NCI-H526 (cell line): ENCODE results near the gene SLC38A4.
"Not testable (repeated sequence)": the region's sequence is repeated elsewhere in the genome, so short reads cannot be mapped to it uniquely, and the experiment has no call there.

ENCODE experiments used
- DNase-seq, 2 experiments: peaks; one replicate each; lab custom pipeline; 2025; lab: John Stamatoyannopoulos, UW

Gene SLC38A4

GRCh38 chr12:46775796-46776195 lies 50.0 kb downstream of the SLC38A4 start:
- no peak for DNase-seq

GRCh38 chr12:46774322-46774633 lies 51.5 kb downstream of the SLC38A4 start:
- DNase-seq = no peak

GRCh38 chr12:46773586-46774321 lies 52.0 kb downstream of the SLC38A4 start:
- DNase-seq = no peak

GRCh38 chr12:46771268-46771827 lies 54.4 kb downstream of the SLC38A4 start:
- no peak for DNase-seq

GRCh38 chr12:46770501-46771183 lies 55.2 kb downstream of the SLC38A4 start:
- no peak for DNase-seq

GRCh38 chr12:46764005-46764404 lies 61.8 kb downstream of the SLC38A4 start:
- no peak for DNase-seq

- DNase-seq = no peak
These were observed 62.6 kb downstream of the SLC38A4 start for GRCh38 chr12:46763230-46763629.

GRCh38 chr12:46754550-46754949 lies 71.2 kb downstream of the SLC38A4 start:
- no peak for DNase-seq

- no peak for DNase-seq
These were observed 73.4 kb downstream of the SLC38A4 start for GRCh38 chr12:46752396-46752795.

- no peak for DNase-seq
These were observed 74.6 kb downstream of the SLC38A4 start for GRCh38 chr12:46751173-46751572.

GRCh38 chr12:46749322-46749721 lies 76.5 kb downstream of the SLC38A4 start:
- DNase-seq = no peak

GRCh38 chr12:46744283-46744682 lies 81.5 kb downstream of the SLC38A4 start:
- no peak for DNase-seq

GRCh38 chr12:46743456-46743855 lies 82.3 kb downstream of the SLC38A4 start:
- DNase-seq = no peak

- not testable (repeated sequence) for DNase-seq
These were observed 83.5 kb downstream of the SLC38A4 start for GRCh38 chr12:46742271-46742670.

GRCh38 chr12:46725332-46725731 lies 100.5 kb downstream of the SLC38A4 start:
- no peak for DNase-seq

- no peak for DNase-seq
These were observed 102.0 kb downstream of the SLC38A4 start for GRCh38 chr12:46723629-46724419.

GRCh38 chr12:46722394-46723185 lies 103.2 kb downstream of the SLC38A4 start:
- DNase-seq = no peak

GRCh38 chr12:46718495-46718894 lies 107.3 kb downstream of the SLC38A4 start:
- DNase-seq = no peak

GRCh38 chr12:46717868-46718267 lies 107.9 kb downstream of the SLC38A4 start:
- no peak for DNase-seq

- DNase-seq = no peak
These were observed 108.6 kb downstream of the SLC38A4 start for GRCh38 chr12:46717159-46717558.
